ENCODE results near the gene TMCC3. TPM values are rescaled to one million over a fixed set of nuclear protein-coding genes. Genes with fewer than 3 reads are reported as not detected.
A peak's percentile ranks its signal among the peaks of the same experiment; 100 is the strongest.

TMCC3 gene
- total RNA-seq, 3 donors from 2014 or later = 40.8 to 97.2 (median 92.0) TPM

DNA sequence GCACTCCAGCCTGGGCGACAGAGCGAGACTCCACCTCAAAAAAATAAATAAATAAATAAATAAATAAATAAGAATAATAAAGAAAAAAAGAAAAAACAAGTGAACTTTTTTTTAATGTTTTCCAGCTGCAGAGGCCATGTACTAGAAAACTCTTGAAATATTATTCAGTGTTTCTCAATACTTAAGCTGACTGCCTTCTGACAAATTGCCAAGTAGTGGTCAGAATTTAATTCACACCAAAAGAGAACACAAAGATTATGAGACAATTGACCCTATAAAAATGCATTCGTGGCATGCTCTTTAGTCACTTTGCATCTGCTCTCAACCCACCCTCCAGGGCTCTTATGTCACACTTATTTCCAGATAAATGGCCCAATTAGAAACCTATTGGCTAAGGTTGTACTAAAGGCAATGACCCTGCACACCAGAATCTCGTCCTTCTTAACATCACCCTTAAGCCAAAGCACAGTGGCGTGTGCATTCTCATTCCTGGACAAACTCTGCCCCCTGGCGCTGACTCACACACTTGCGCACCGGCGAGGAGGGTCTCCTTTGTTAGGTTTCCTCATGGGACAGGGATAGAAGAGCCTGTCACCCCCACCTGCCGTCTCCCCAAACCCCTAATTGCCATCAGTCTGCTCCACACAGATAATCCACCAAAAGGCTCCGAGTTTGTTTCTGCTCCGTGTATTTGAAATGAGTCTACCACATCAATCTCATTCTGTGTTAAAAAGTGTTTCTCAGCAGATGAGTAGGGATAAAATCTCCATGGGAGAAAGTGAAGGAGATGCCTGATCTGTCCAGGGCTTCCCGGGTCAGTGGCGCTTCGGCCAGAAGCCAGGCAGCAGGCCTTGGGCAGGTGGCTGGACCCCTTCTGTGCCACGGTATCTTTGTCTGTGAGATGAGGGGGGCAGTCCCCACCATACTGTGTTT is 117.6 kb downstream of the TMCC3 start:
- H3K9me3 ChIP-seq = no peaks in the 10 kb centered on the region
- no peak overlapping the region for H3K4me3 ChIP-seq
- intact Hi-C loops (cut with DNase I, micrococcal nuclease) = loop anchor here (5.0 kb wide), 2 partner anchors 390 to 395 kb away; no protein-coding TSS in a partner anchor
- ATAC-seq = peak; percentile 76
- no peaks in the 10 kb centered on the region for H3K4me1 ChIP-seq (ENCODE audit: low read depth)
- no peaks in the 10 kb centered on the region for H3K36me3 ChIP-seq (ENCODE audit: low read depth)
- DNase-seq = peak in 2 of 3 donors; percentile 80
- peak; percentile 44 for TF ChIP-seq CTCF (IDR thresholded peaks at IDR 0.05)

- Histone ChIP-seq H3K9me3 (no peaks in the 10 kb centered on the region), H3K36me3 (ENCODE audit: low read depth) (no peaks in the 10 kb centered on the region), H3K4me1 (ENCODE audit: low read depth) (no peaks in the 10 kb centered on the region), H3K4me3 (no peak overlapping the region)
- ATAC-seq (no peak), DNase-seq (no peak)
- TF ChIP-seq CTCF (IDR thresholded peaks at IDR 0.05) = no peak
- intact Hi-C loops (cut with DNase I, micrococcal nuclease) = loop anchor here (5.0 kb wide), 2 partner anchors 389 to 394 kb away; no protein-coding TSS in a partner anchor
Measured at GRCh38 chr12:94531196-94531720, 119.1 kb downstream of the TMCC3 start.

- Histone ChIP-seq H3K4me3 (no peak overlapping the region), H3K4me1 (ENCODE audit: low read depth) (no peaks in the 10 kb centered on the region), H3K9me3 (no peaks in the 10 kb centered on the region), H3K36me3 (ENCODE audit: low read depth) (no peaks in the 10 kb centered on the region)
- no peak for DNase-seq
- no peak for ATAC-seq
- no peak for TF ChIP-seq CTCF (IDR thresholded peaks at IDR 0.05)
- intact Hi-C loops (cut with DNase I, micrococcal nuclease) = no loop called here
Measured at GRCh38 chr12:94525951-94526350, 124.4 kb downstream of the TMCC3 start.

Small RNAs within 50 kb of the gene (microRNA-seq; reads per million reads assigned to microRNA genes)
- gene MIR5700 = not detected

Other genes starting within 250 kb of the TMCC3 start
- gene CEP83, start 190.7 kb downstream of the TMCC3 start, total RNA-seq = 10 to 100 TPM; 11.7 to 14.4 (median 14.3) TPM

Data from mucosa of descending colon (tissue), 3 donors.